HCT116 (cell line): ENCODE data around the gene ALKBH8. TPM values are rescaled to one million over a fixed set of nuclear protein-coding genes. Genes with fewer than 3 reads are reported as not detected.

ENCODE experiments used
- ATAC-seq: fragments of 200-7000 bp; cut with Tn5 transposase; 2 replicates; pipeline ENCODE4 v1.9.1; 2020; ENCODE audit warnings: mild to moderate bottlenecking, moderate library complexity
- BruUV-seq: library from RNA; stranded (reverse); fragments of 400-500 nt; replicated peaks from 2 replicates; lab custom pipeline; 2021; lab: Mats Ljungman, UMichigan
- CTCF ChIA-PET: fragments of 300-600 bp; sonication (Branson Sonifier 250); formaldehyde crosslinking; loops from one replicate; lab custom pipeline; 2021; ENCODE audit warnings: antibody characterized with exemption; lab: Charles Lee
- POLR2A ChIA-PET: fragments of 300-600, 350-600 bp; sonication (Branson Sonifier 250); formaldehyde crosslinking; loops from one replicate; lab custom pipeline; 2021; ENCODE audit warnings: antibody characterized with exemption; lab: Charles Lee
- RAD21 ChIA-PET, 2 experiments: fragments of 300-600 bp; sonication (Branson Sonifier 250); formaldehyde crosslinking; loops; one replicate each; lab custom pipeline; 2023; ENCODE audit warnings: low total read pairs in 2 of 2; ENCODE audit not compliant: uncharacterized antibody in 2 of 2, unreplicated experiment in 2 of 2, low non-redundant PET in 1 of 2; lab: Charles Lee
- DNase-seq: peaks from one replicate; pipeline ENCODE4 v3.0.0-alpha.2; 2010; ENCODE audit warnings: low read depth, low spot score
- H2AFZ ChIP-seq: fragments of 200-600 bp; shearing (Covaris generic), sonication (generic); 2 replicates; pipeline ENCODE4 v1.6.1; 2017; ENCODE audit warnings: low read depth, mixed run types, mixed read lengths, antibody characterized with exemption, low read length; ENCODE audit not compliant: poor library complexity, severe bottlenecking
- H3K27ac ChIP-seq: 2 replicates; pipeline ENCODE4 v1.5.1; 2012; ENCODE audit warnings: low read depth, low read length
- H3K27me3 ChIP-seq: fragments of 200-600 bp; sonication (generic); 2 replicates; pipeline ENCODE4 v1.6.1; 2016; ENCODE audit warnings: mixed run types, low read length, mixed read lengths; ENCODE audit not compliant: insufficient read depth
- H3K36me3 ChIP-seq, 2 experiments: fragments of 200-500 bp in 1 of 2; fragments of 200-600 bp in 1 of 2; sonication (Bioruptor generic) in 1 of 2; sonication (generic) in 1 of 2; 2 replicates each; pipeline versions ENCODE4 v1.5.1 to v1.6.1; 2014 to 2016; ENCODE audit warnings: low read length in 2 of 2, inconsistent platforms in 1 of 2, mixed read lengths in 1 of 2, mixed run types in 1 of 2; ENCODE audit not compliant: insufficient read depth in 2 of 2, control insufficient read depth in 1 of 2
- H3K4me1 ChIP-seq, 2 experiments: fragments of 200-600 bp in 1 of 2; sonication (generic) in 1 of 2; 2 replicates each; pipeline versions ENCODE4 v1.5.1 to v1.6.1; 2012 to 2017; ENCODE audit warnings: low read length in 2 of 2, inconsistent platforms in 1 of 2, mild to moderate bottlenecking in 1 of 2, mixed read lengths in 1 of 2, mixed run types in 1 of 2, moderate library complexity in 1 of 2; ENCODE audit not compliant: insufficient read depth in 2 of 2, control insufficient read depth in 1 of 2
- H3K4me2 ChIP-seq: fragments of 200-600 bp; sonication (generic); 2 replicates; pipeline ENCODE4 v1.6.1; 2017; ENCODE audit warnings: mixed run types, low read length, mixed read lengths
- H3K4me3 ChIP-seq, 2 experiments: fragments of 200-600 bp in 1 of 2; sonication (generic) in 1 of 2; replicated peaks in 1 of 2; 2 replicates each; pipeline ENCODE4 v1.5.1; 2011 to 2016; ENCODE audit warnings: low read length in 2 of 2, control low read depth in 1 of 2, low read depth in 1 of 2, mild to moderate bottlenecking in 1 of 2, mixed read lengths in 1 of 2, mixed run types in 1 of 2
- H3K79me2 ChIP-seq: fragments of 200-600 bp; sonication (generic); 2 replicates; pipeline ENCODE4 v1.6.1; 2017; ENCODE audit warnings: mild to moderate bottlenecking, mixed run types, low read length, moderate library complexity, mixed read lengths; ENCODE audit not compliant: insufficient read depth
- H3K9ac ChIP-seq: fragments of 200-600 bp; sonication (generic); 2 replicates; pipeline ENCODE4 v1.6.1; 2016; ENCODE audit warnings: low read length, mixed read lengths
- H3K9me2 ChIP-seq: fragments of 200-600 bp; sonication (generic), shearing (Covaris generic); 2 replicates; pipeline ENCODE4 v1.6.1; 2017; ENCODE audit warnings: mixed run types, mild to moderate bottlenecking, moderate library complexity; ENCODE audit not compliant: insufficient read depth
- H3K9me3 ChIP-seq, 2 experiments: fragments of 200-500 bp in 1 of 2; fragments of 200-600 bp in 1 of 2; sonication (Bioruptor generic) in 1 of 2; sonication (generic) in 1 of 2; 2 replicates each; pipeline ENCODE4 v1.6.1; 2014 to 2017; ENCODE audit warnings: low read length in 2 of 2, mixed read lengths in 2 of 2, inconsistent platforms in 1 of 2, low read depth in 1 of 2, mild to moderate bottlenecking in 1 of 2, mixed run types in 1 of 2, moderate library complexity in 1 of 2; ENCODE audit not compliant: control insufficient read depth in 1 of 2, insufficient read depth in 1 of 2
- H4K20me1 ChIP-seq: fragments of 200-600 bp; sonication (generic), shearing (Covaris generic); 2 replicates; pipeline ENCODE4 v1.6.1; 2017; ENCODE audit warnings: mixed run types, mild to moderate bottlenecking, moderate library complexity; ENCODE audit not compliant: insufficient read depth
- CBX3 ChIP-seq: IDR thresholded peaks from 2 replicates; pipeline ENCODE4 v1.6.1; 2012; ENCODE audit warnings: low read depth
- EGR1 ChIP-seq: IDR thresholded peaks from 2 replicates; pipeline ENCODE4 v1.6.1; 2012; ENCODE audit warnings: low read depth
- EZH2phosphoT487 ChIP-seq: fragments of 200-600 bp; IDR thresholded peaks from 2 replicates; pipeline ENCODE4 v1.6.1; 2018; ENCODE audit warnings: antibody characterized with exemption, borderline replicate concordance
- JUND ChIP-seq: IDR thresholded peaks from 2 replicates; pipeline ENCODE4 v1.6.1; 2012
- POLR2A ChIP-seq: IDR thresholded peaks from 2 replicates; pipeline ENCODE4 v1.7.0; 2011; ENCODE audit warnings: borderline replicate concordance; ENCODE audit not compliant: insufficient read depth, insufficient read length; ENCODE audit errors: extremely low read depth
- RAD21 ChIP-seq: IDR thresholded peaks from 2 replicates; pipeline ENCODE4 v1.6.1; 2012; ENCODE audit warnings: low read depth, mild to moderate bottlenecking
- SIN3A ChIP-seq: IDR thresholded peaks from 2 replicates; pipeline ENCODE4 v1.6.1; 2012; ENCODE audit warnings: low read depth
- SRF ChIP-seq: IDR thresholded peaks from 2 replicates; pipeline ENCODE4 v1.6.1; 2012; ENCODE audit warnings: low read depth
- TCF7L2 ChIP-seq: IDR thresholded peaks from 2 replicates; pipeline ENCODE4 v1.7.0; 2011; ENCODE audit warnings: borderline replicate concordance, inconsistent platforms; ENCODE audit not compliant: insufficient read depth, insufficient read length; ENCODE audit errors: extremely low read depth
- ZNF274 ChIP-seq: fragments of 200-500 bp; sonication (Bioruptor generic); IDR thresholded peaks from 2 replicates; pipeline ENCODE4 v1.6.1; 2014; ENCODE audit warnings: mild to moderate bottlenecking, low read depth, low read length, inconsistent platforms
- intact Hi-C: fragments of 100-400 bp; cut with micrococcal nuclease; formaldehyde crosslinking; loops from 2 replicates; pipeline ENCODE4 v1.10.0; 2022
- total RNA-seq: library from RNA; stranded (reverse); gene quantifications from one replicate; pipeline ENCODE4 v1.2.1, GENCODE V29; 2021; ENCODE audit not compliant: unreplicated experiment
- TF ChIP-seq, protein P1 (sequence below): IDR thresholded peaks from 2 replicates; pipeline ENCODE4 v1.6.1; 2011; ENCODE audit warnings: mild to moderate bottlenecking, low read length, moderate library complexity; ENCODE audit not compliant: insufficient replicate concordance; ENCODE audit errors: extremely low read depth
- TF ChIP-seq, protein P2 (sequence below), 3 experiments: fragments of 200-600 bp in 1 of 3; sonication (generic) in 1 of 3; IDR thresholded peaks in 2 of 3; conservative IDR thresholded peaks in 1 of 3; 2 replicates each; pipeline ENCODE4 v1.5.1; 2012 to 2017; ENCODE audit warnings: low read depth in 2 of 3, low read length in 2 of 3, antibody characterized with exemption in 1 of 3, borderline replicate concordance in 1 of 3, control low read depth in 1 of 3, mild to moderate bottlenecking in 1 of 3, mixed read lengths in 1 of 3, mixed run types in 1 of 3, moderate library complexity in 1 of 3; ENCODE audit not compliant: insufficient read depth in 1 of 3
- TF ChIP-seq, protein P3 (sequence below): IDR thresholded peaks from 2 replicates; pipeline ENCODE4 v1.6.1; 2012

ALKBH8 gene
- total RNA-seq, 1 experiment from 2014 or later = 11.6 TPM

DNA sequence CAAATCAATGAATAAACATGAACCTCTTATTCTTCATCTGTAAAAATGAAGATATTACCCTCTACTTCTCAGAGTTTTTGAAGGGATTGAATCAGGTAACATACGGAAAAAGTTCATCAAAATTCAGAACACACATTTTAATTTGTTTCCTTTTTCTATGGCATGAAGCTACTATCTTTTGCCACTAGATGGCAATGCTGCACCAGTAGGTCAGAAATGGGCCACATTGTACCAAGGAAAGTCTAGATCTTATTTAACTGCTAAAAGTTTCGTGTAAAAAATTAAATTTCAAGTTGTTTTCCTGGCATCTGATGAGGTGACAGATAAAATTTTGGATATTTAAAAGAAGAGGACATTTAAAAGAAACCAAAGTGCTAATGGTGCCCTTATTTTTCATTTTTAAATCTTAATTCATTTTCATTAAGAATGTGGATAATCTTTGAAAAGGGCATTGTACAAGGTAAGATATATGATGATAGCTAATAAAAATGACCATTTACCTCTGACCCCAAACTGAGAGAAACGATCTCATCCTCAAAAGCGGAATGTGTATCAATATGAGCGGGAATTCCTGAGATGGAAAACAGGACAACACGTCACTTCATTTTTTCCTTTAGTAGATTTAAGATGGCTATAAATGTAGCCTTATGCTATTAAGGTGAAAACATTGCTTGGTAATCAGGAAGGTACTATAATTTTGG, 16.1 kb downstream of the ALKBH8 start:
- no peak overlapping the region for H3K9ac ChIP-seq

More for the DNA sequence above, 16.1 kb downstream of the ALKBH8 start:
- no peaks in the 10 kb centered on the region for H3K9me3 ChIP-seq
- no peak overlapping the region for H3K4me3 ChIP-seq
- no peak overlapping the region for H3K27ac ChIP-seq
- no peaks in the 10 kb centered on the region for H3K9me2 ChIP-seq
- no peaks in the 10 kb centered on the region for H3K27me3 ChIP-seq
- no peak overlapping the region for H3K4me2 ChIP-seq
- H4K20me1 ChIP-seq = no peaks in the 10 kb centered on the region; the same call in 1 of the 2 replicates
- intact Hi-C loops = loop anchor here (1.0 kb wide), 1 partner anchor 140 kb away; no protein-coding TSS in a partner anchor
- no TSS peak for BruUV-seq
- RAD21 ChIA-PET = interaction anchor here in 1 of 2 experiments (0.8 kb wide), 1 partner anchor 140 kb away, joined by 3 read pairs; no protein-coding TSS in a partner anchor
- no peak overlapping the region for H2AFZ ChIP-seq
- H3K36me3 ChIP-seq = peaks cover 0 to 15% of the 10 kb centered on the region in 2 experiments; a peak in 2 of 4 replicates
- CTCF ChIA-PET = interaction anchor here (0.5 to 3.4 kb wide), 11 partner anchors 8 to 231 kb away, joined by 3 to 29 read pairs (median 3); no protein-coding TSS in a partner anchor
- peak; percentile 49; the same call in 1 of the 2 replicates for ATAC-seq
- H3K4me1 ChIP-seq = peaks cover 12 to 15% of the 10 kb centered on the region in 2 experiments
- POLR2A ChIA-PET = no interaction called here
- no peak for TF ChIP-seq CBX3
- no peak for TF ChIP-seq TCF7L2
- TF ChIP-seq SIN3A = no peak
- no peak for TF ChIP-seq JUND
- TF ChIP-seq SRF = no peak
- TF ChIP-seq ZNF274 = no peak
- no peak for TF ChIP-seq EGR1
- no peak for TF ChIP-seq EZH2phosphoT487
- TF ChIP-seq RAD21 = peak; percentile 88
- TF ChIP-seq, protein P1, sequence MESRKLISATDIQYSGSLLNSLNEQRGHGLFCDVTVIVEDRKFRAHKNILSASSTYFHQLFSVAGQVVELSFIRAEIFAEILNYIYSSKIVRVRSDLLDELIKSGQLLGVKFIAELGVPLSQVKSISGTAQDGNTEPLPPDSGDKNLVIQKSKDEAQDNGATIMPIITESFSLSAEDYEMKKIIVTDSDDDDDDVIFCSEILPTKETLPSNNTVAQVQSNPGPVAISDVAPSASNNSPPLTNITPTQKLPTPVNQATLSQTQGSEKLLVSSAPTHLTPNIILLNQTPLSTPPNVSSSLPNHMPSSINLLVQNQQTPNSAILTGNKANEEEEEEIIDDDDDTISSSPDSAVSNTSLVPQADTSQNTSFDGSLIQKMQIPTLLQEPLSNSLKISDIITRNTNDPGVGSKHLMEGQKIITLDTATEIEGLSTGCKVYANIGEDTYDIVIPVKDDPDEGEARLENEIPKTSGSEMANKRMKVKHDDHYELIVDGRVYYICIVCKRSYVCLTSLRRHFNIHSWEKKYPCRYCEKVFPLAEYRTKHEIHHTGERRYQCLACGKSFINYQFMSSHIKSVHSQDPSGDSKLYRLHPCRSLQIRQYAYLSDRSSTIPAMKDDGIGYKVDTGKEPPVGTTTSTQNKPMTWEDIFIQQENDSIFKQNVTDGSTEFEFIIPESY = no peak
- TF ChIP-seq, protein P2, sequence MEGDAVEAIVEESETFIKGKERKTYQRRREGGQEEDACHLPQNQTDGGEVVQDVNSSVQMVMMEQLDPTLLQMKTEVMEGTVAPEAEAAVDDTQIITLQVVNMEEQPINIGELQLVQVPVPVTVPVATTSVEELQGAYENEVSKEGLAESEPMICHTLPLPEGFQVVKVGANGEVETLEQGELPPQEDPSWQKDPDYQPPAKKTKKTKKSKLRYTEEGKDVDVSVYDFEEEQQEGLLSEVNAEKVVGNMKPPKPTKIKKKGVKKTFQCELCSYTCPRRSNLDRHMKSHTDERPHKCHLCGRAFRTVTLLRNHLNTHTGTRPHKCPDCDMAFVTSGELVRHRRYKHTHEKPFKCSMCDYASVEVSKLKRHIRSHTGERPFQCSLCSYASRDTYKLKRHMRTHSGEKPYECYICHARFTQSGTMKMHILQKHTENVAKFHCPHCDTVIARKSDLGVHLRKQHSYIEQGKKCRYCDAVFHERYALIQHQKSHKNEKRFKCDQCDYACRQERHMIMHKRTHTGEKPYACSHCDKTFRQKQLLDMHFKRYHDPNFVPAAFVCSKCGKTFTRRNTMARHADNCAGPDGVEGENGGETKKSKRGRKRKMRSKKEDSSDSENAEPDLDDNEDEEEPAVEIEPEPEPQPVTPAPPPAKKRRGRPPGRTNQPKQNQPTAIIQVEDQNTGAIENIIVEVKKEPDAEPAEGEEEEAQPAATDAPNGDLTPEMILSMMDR (IDR thresholded peaks at IDR 0.05 in 2 of 3, conservative IDR thresholded peaks at IDR 0.05 in 1 of 3; ENCODE audit: borderline replicate concordance in 1 of 3, insufficient read depth in 1 of 3, low read depth in 2 of 3, low read length in 2 of 3) = peak; percentile 80 to 91 (median 81)
- TF ChIP-seq POLR2A = no peak
- TF ChIP-seq, protein P3, sequence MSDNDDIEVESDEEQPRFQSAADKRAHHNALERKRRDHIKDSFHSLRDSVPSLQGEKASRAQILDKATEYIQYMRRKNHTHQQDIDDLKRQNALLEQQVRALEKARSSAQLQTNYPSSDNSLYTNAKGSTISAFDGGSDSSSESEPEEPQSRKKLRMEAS = no peak
- TF ChIP-seq, all 23 proteins: peak for 2
- H3K79me2 ChIP-seq = no peaks in the 10 kb centered on the region
- no peak for DNase-seq
